HepG2 (cell line): Measurements from ENCODE around the gene DYRK2.

ENCODE experiments used
- CHD2 ChIP-seq: IDR thresholded peaks from 2 replicates; pipeline ENCODE4 v1.6.1; 2011; ENCODE audit warnings: low read depth, low read length, improper control_type of control experiment
- EZH2 ChIP-seq: conservative IDR thresholded peaks from 2 replicates; pipeline ENCODE4 v1.6.1; 2012; ENCODE audit warnings: mild to moderate bottlenecking, low read depth, low read length, moderate library complexity
- FOXA1 ChIP-seq, 2 experiments: fragments of 450-650 bp in 1 of 2; sonication (generic) in 1 of 2; formaldehyde crosslinking in 1 of 2; IDR thresholded peaks; 2 replicates each; pipeline versions ENCODE4 v1.4.0 to v1.6.1; 2016 to 2020; ENCODE audit warnings: missing genetic modification reagents in 1 of 2
- NPAS2 ChIP-seq: sonication (generic); formaldehyde crosslinking; IDR thresholded peaks from 2 replicates; pipeline ENCODE4 v1.8.0; 2022; ENCODE audit warnings: mild to moderate bottlenecking, missing genetic modification reagents, borderline replicate concordance
- POLR2AphosphoS5 ChIP-seq: IDR thresholded peaks from 2 replicates; pipeline ENCODE4 v1.6.1; 2012; ENCODE audit warnings: low read depth, low read length
- SRF ChIP-seq: IDR thresholded peaks from 2 replicates; pipeline ENCODE4 v1.6.1; 2011; ENCODE audit warnings: mild to moderate bottlenecking, low read depth, low read length, moderate library complexity
- TAF15 ChIP-seq: fragments of 200-400 bp; formaldehyde crosslinking; IDR thresholded peaks from one replicate; pipeline ENCODE4 v1.6.1; 2018; ENCODE audit warnings: mild to moderate bottlenecking, low read depth, low read length; ENCODE audit not compliant: poor library complexity, severe bottlenecking
- ZNF232 ChIP-seq: sonication (generic); formaldehyde crosslinking; IDR thresholded peaks from 2 replicates; pipeline ENCODE4 v1.4.0; 2020; ENCODE audit warnings: missing genetic modification reagents, borderline replicate concordance
- ZNF549 ChIP-seq: sonication (generic); formaldehyde crosslinking; IDR thresholded peaks from 2 replicates; pipeline ENCODE4 v1.5.0; 2020; ENCODE audit warnings: missing genetic modification reagents
- TF ChIP-seq, protein P1 (sequence below): sonication (generic); formaldehyde crosslinking; IDR thresholded peaks from 2 replicates; pipeline ENCODE4 v1.4.0; 2020; ENCODE audit warnings: missing genetic modification reagents, borderline replicate concordance
- TF ChIP-seq, protein P2 (sequence below): sonication (generic); formaldehyde crosslinking; IDR thresholded peaks from 2 replicates; pipeline ENCODE4 v1.4.0; 2020; ENCODE audit warnings: missing genetic modification reagents, mild to moderate bottlenecking, borderline replicate concordance
- TF ChIP-seq, protein P3 (sequence below): sonication (generic); formaldehyde crosslinking; IDR thresholded peaks from 2 replicates; pipeline ENCODE4 v1.5.0; 2020; ENCODE audit warnings: mild to moderate bottlenecking, missing genetic modification reagents, moderate library complexity
- TF ChIP-seq, protein P4 (sequence below): sonication (generic); formaldehyde crosslinking; IDR thresholded peaks from 2 replicates; pipeline ENCODE4 v1.4.0; 2020; ENCODE audit warnings: missing genetic modification reagents
- TF ChIP-seq, protein P5 (sequence below): IDR thresholded peaks from 2 replicates; pipeline ENCODE4 v1.6.1; 2016

DNA sequence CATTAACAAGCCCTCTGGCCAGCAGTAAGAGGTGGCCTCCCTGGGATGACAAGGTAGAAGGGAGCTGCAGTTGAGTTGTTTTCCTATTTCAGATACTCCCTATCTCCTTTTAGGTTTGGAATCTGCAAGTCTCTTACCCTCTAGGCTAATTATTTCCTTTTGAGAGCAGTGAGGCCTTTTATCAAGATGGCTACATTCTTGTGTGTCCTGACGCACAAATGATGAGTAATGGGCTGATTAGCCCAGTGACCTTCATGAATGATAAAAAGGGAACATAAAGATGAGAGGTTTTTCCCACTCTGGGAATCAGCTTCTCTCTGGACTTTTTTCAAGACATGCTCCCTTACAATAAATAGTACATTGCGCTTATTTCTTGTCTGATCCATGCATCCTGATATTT lies 22.9 kb downstream of the DYRK2 start:
- no peak for TF ChIP-seq NPAS2 (CRISPR knock-in tag)
- TF ChIP-seq CHD2, result no peak
- TF ChIP-seq, protein P1, sequence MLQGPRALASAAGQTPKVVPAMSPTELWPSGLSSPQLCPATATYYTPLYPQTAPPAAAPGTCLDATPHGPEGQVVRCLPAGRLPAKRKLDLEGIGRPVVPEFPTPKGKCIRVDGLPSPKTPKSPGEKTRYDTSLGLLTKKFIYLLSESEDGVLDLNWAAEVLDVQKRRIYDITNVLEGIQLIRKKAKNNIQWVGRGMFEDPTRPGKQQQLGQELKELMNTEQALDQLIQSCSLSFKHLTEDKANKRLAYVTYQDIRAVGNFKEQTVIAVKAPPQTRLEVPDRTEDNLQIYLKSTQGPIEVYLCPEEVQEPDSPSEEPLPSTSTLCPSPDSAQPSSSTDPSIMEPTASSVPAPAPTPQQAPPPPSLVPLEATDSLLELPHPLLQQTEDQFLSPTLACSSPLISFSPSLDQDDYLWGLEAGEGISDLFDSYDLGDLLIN (CRISPR knock-in tag), result no peak
- no peak for TF ChIP-seq EZH2
- TF ChIP-seq ZNF549, result no peak
- TF ChIP-seq, protein P2, sequence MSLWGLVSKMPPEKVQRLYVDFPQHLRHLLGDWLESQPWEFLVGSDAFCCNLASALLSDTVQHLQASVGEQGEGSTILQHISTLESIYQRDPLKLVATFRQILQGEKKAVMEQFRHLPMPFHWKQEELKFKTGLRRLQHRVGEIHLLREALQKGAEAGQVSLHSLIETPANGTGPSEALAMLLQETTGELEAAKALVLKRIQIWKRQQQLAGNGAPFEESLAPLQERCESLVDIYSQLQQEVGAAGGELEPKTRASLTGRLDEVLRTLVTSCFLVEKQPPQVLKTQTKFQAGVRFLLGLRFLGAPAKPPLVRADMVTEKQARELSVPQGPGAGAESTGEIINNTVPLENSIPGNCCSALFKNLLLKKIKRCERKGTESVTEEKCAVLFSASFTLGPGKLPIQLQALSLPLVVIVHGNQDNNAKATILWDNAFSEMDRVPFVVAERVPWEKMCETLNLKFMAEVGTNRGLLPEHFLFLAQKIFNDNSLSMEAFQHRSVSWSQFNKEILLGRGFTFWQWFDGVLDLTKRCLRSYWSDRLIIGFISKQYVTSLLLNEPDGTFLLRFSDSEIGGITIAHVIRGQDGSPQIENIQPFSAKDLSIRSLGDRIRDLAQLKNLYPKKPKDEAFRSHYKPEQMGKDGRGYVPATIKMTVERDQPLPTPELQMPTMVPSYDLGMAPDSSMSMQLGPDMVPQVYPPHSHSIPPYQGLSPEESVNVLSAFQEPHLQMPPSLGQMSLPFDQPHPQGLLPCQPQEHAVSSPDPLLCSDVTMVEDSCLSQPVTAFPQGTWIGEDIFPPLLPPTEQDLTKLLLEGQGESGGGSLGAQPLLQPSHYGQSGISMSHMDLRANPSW (CRISPR knock-in tag), result no peak
- no peak for TF ChIP-seq FOXA1 (IDR thresholded peaks at IDR 0.05)
- TF ChIP-seq FOXA1 (CRISPR knock-in tag; IDR thresholded peaks at IDR 0.05), result no peak
- TF ChIP-seq TAF15, result no peak
- no peak for TF ChIP-seq SRF
- TF ChIP-seq, protein P3, sequence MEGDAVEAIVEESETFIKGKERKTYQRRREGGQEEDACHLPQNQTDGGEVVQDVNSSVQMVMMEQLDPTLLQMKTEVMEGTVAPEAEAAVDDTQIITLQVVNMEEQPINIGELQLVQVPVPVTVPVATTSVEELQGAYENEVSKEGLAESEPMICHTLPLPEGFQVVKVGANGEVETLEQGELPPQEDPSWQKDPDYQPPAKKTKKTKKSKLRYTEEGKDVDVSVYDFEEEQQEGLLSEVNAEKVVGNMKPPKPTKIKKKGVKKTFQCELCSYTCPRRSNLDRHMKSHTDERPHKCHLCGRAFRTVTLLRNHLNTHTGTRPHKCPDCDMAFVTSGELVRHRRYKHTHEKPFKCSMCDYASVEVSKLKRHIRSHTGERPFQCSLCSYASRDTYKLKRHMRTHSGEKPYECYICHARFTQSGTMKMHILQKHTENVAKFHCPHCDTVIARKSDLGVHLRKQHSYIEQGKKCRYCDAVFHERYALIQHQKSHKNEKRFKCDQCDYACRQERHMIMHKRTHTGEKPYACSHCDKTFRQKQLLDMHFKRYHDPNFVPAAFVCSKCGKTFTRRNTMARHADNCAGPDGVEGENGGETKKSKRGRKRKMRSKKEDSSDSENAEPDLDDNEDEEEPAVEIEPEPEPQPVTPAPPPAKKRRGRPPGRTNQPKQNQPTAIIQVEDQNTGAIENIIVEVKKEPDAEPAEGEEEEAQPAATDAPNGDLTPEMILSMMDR (CRISPR knock-in tag), result no peak
- no peak for TF ChIP-seq ZNF232 (CRISPR knock-in tag)
- TF ChIP-seq, protein P4, sequence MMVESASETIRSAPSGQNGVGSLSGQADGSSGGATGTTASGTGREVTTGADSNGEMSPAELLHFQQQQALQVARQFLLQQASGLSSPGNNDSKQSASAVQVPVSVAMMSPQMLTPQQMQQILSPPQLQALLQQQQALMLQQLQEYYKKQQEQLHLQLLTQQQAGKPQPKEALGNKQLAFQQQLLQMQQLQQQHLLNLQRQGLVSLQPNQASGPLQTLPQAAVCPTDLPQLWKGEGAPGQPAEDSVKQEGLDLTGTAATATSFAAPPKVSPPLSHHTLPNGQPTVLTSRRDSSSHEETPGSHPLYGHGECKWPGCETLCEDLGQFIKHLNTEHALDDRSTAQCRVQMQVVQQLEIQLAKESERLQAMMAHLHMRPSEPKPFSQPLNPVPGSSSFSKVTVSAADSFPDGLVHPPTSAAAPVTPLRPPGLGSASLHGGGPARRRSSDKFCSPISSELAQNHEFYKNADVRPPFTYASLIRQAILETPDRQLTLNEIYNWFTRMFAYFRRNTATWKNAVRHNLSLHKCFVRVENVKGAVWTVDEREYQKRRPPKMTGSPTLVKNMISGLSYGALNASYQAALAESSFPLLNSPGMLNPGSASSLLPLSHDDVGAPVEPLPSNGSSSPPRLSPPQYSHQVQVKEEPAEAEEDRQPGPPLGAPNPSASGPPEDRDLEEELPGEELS (CRISPR knock-in tag), result no peak
- TF ChIP-seq POLR2AphosphoS5, result no peak
- TF ChIP-seq, protein P5, sequence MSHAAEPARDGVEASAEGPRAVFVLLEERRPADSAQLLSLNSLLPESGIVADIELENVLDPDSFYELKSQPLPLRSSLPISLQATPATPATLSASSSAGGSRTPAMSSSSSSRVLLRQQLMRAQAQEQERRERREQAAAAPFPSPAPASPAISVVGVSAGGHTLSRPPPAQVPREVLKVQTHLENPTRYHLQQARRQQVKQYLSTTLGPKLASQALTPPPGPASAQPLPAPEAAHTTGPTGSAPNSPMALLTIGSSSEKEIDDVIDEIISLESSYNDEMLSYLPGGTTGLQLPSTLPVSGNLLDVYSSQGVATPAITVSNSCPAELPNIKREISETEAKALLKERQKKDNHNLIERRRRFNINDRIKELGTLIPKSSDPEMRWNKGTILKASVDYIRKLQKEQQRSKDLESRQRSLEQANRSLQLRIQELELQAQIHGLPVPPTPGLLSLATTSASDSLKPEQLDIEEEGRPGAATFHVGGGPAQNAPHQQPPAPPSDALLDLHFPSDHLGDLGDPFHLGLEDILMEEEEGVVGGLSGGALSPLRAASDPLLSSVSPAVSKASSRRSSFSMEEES (CRISPR knock-in tag), result no peak
